ENCODE data around the gene SOHLH2.

Gene SOHLH2, protein sequence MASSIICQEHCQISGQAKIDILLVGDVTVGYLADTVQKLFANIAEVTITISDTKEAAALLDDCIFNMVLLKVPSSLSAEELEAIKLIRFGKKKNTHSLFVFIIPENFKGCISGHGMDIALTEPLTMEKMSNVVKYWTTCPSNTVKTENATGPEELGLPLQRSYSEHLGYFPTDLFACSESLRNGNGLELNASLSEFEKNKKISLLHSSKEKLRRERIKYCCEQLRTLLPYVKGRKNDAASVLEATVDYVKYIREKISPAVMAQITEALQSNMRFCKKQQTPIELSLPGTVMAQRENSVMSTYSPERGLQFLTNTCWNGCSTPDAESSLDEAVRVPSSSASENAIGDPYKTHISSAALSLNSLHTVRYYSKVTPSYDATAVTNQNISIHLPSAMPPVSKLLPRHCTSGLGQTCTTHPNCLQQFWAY

GRCh38 chr13:36214163-36214921 lies at the start of gene SOHLH2:
TSS of gene SOHLH2 (minus strand) at chr13:36214556. CDS start at chr13:36214526, 30 bp downstream.
- DNase-seq = no peak

GRCh38 chr13:36261976-36262375 lies 47.6 kb upstream of the SOHLH2 start:
- DNase-seq = no peak

- no peak for DNase-seq
Observed at GRCh38 chr13:36261011-36261410, 46.7 kb upstream of the SOHLH2 start.

DNA sequence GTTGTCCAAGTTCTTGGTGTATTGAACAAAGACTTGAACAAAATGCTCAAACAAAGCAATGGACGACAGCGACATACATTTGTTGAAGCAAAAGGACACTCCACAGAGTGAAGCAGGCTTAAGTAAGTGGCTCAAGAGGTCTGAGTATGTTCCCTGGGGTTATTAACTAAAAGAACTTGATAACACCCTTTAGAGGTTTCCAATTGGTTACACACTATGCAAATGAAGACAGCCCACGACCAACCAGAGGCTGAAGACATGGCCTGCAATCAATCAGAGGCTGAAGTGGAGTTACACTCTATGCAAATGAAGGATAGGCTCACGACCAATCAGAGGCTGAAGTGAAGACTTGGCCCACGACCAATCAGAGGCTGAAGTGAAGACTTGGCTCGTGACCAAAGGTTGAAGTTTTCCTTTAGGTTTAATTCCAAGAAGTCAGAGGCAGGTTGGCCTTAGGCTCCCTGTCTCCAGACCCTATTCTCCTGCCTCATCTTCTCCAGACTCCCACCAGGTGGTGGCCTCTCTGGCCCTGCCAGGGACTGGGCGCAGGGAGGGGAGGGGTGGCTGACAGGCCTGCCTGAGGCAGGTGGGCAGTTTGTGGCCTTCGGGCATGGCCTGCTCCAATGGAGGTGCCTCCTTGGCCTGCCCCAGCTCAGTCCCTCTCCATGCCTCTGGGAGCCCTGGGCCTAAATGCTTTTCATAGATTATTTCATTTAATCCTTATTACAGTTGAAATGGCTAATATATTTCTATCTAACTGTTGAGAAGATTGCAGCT lies 45.2 kb upstream of the SOHLH2 start:
- DNase-seq = no peak

- no peak for DNase-seq
Observed at GRCh38 chr13:36258831-36259230, 44.5 kb upstream of the SOHLH2 start.

GRCh38 chr13:36251526-36251925 lies 37.2 kb upstream of the SOHLH2 start:
- no peak for DNase-seq

GRCh38 chr13:36251017-36251416 lies 36.7 kb upstream of the SOHLH2 start:
- no peak for DNase-seq

DNA sequence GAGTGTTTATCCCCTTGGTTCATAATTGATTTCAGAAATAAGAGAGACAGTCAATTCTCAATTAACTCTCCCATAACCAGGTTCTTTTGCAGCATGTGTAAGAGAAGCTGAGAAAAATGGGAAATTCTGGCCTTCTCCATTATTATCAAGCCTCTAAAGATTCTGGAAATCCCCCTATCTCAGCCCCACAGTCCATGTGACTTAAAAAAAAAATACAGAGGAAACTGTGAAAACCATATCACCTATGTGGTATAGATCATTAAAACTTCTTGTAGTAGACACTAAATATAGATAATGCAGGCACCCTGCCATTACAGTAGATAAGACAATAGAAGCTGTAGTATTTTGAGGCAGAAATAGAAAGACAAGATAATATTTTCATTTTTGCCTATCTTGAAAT lies 34.3 kb upstream of the SOHLH2 start:
- DNase-seq = no peak

DNA sequence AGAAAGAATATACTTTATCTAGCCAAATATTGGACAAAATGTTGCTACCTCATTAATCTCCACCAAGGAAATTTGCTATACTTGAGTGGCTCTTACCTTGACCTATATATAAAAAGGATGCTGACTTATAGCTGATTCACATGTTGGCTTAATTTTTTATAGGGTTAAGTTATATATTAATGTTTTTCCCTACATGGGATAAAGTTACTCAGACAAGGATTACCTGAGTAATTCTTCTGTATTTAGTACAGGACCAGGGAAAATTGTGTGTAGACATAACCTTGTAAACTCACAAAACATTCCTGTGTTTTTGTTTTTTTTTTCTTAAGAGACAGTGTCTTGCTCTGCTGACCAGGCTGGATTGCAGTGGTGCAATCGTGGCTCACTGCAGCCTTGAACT lies 30.6 kb upstream of the SOHLH2 start:
- no peak for DNase-seq

- DNase-seq = no peak
Observed at GRCh38 chr13:36244073-36244472, 29.7 kb upstream of the SOHLH2 start.

DNA sequence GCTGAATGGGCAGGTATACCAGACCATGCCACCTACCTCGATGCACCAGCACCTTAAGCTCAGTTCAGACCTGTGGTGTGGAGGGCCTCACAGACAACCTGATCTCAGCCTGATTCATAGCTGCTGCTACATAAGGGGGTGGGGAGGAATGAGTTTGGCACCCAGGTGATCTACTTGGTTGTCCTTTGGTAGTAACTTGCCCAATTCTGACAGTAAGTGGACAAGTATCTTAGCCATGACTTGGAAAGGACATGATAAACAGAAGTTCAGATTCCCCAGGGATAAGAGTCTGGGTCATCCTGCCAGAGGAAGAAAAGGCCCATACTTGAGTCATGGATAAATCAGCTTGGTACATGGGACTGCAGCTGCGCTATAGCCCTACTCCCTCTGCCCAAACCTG lies 28.4 kb upstream of the SOHLH2 start:
- no peak for DNase-seq

DNA sequence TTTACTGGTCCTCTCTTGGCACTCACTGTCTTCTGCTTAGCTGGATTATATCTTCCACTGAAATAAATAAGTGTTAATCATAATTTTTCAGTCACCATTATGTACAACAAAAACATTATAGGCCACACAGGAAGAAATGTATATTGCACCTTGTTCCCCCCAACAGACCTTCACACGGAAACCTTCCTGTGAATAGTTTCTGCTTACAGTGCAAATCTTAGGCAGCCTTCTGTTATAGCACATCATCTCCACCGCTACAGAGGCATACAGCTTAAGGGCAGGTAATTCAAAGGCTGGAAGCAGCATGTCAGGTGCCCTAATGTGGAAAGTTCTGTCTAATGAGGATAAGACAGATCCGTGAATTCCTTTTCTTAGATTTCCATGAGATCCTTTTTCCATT lies 16.9 kb upstream of the SOHLH2 start:
- no peak for DNase-seq

- no peak for DNase-seq
Observed at GRCh38 chr13:36224730-36225129, 10.4 kb upstream of the SOHLH2 start.

DNA sequence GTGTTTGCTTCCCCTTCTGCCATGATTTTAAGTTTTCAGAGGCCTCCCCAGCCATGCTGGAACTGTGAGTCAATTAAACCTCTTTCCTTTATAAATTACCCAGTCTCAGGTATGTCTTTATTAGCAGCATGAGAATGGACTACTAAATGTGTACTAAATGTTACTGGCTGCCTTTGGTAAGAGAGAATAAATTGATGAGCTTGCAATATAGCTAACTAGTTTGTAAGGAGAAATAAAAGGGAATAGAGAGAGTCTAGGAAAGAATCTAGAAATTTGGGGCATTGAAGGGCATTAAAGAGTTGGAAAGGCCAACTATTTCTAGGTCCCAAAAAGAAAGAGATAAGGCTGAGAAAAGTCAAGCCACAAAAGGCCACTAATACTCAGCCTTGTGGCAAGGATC lies 5.5 kb upstream of the SOHLH2 start:
- no peak for DNase-seq

- DNase-seq = no peak
Observed at GRCh38 chr13:36217456-36217855, 3.1 kb upstream of the SOHLH2 start.

DNA sequence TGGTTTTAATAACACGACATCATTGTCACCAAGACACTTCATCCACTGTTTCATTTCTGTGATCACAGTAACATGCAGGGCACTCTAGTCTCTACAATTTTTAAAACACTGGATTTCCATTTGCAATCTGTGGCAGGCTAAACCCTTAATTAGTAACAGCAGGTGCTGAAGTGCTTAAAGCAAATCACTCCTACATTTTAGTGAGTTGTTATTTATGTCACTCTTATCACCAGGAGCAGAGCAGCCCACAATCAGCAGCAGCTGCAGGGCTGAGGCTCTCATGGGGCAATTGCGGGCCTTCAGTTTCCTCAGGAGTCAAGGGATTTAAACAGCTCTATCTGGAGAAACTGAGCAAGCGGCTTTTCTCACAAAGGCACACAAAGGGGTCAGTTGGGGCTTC lies 1.6 kb downstream of the SOHLH2 start:
- no peak for DNase-seq

DNA sequence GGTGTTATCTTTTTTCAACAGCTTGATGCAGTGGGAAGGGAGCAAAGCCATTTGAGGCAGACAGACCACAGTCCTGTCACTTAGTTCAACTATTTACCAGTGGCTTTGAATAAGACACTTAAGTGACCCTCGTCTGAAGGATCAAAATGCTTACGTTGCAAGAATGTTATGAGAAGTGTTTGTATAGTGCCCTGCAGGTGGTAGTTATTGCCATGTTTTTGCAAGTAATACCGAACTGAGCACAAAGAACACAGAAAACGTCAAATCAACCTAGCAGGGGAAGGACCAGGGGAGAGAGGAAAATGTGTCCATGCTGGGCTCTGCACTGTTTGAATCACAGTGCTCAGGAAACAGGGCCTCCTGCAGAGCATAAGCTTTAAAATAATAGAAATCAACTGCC lies 2.8 kb downstream of the SOHLH2 start:
- no peak for DNase-seq

DNA sequence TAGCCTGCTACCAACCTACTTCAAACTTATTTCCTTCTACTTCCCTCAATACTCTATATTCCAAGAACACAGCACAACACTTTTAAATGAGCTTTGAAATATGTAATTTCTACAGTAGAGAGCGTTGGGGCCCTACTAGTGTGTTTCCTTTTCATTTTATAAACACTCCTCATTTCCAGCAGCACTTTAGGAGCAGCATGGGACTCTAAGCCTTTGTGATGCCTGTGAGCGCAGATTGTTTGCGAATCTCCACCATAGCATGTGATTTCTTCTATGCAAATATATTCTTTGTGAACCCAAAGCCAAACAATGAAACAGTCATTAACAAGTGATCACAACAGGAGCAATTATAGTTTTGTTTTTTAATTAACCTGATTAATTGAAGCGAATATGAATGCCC lies 3.6 kb downstream of the SOHLH2 start:
- DNase-seq = no peak

DNA sequence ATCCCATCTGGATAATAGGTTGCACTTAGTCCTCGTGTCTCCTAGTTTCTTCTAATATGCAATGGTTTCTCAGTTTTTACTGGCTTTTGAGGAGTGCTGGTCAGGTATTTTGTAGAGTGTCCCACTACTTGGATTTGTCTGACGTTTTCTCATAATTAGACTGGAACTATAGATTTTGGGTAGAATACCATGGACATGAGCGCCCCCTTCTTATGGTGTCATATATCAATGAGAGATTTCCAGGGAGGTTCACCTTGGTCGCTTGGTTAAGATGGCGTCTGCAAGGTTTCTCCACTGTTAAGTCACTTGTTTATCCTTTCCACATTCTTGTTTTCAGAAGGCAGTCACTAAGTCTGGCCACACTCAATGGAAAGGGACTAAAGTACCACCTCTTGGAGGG lies 6.7 kb downstream of the SOHLH2 start:
- no peak for DNase-seq

DNA sequence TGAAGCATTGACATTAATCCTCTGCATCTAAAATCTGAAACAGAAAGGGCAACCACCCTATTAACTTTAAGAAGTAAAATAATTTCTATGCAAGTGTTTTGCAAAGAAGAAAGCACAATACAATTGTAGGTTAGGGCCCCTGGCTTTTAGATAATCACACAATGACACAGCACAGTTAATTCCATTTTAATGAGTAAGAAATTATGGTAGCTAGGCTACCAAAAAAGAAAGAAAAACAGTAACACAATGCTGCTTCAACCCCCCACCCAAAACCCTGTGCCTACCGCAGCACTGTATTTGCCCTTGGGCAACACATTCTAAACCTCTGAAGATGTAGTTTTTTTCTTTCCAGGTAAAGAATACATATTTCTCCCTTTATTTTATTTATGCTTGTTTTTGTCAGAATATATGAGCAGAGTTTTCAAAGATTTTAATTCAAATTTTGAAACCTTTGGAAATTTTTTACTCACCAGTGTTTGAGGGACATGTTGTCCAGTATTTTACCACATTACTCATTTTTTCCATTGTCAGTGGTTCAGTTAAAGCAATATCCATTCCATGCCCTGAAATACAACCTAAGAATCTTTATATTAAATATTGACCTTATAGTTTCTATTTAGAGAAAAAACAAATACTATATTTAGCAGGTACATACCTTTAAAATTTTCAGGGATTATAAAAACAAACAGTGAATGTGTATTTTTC lies 21.1 kb downstream of the SOHLH2 start:
- DNase-seq = no peak

- no peak for DNase-seq
Observed at GRCh38 chr13:36192166-36192565, 22.2 kb downstream of the SOHLH2 start.

DNA sequence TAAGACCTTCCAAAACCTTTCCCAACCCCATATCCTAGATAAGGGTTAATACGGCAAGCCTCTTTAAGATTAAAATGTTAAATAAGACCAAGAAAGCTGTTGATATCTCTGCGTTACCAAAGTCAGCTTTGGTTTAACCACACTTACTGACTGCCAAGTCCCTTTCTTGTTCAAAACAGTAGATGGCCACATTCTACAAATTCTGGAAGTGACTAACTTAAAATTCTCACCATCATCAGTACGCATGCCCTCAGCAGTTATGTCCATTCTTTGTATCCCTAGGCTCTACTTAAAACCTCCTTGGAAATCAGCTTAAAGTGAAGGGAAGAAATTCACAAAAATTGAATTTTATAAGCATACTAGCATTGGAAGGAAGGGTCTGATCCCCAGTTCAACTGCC lies 23.6 kb downstream of the SOHLH2 start:
- DNase-seq = no peak

DNA sequence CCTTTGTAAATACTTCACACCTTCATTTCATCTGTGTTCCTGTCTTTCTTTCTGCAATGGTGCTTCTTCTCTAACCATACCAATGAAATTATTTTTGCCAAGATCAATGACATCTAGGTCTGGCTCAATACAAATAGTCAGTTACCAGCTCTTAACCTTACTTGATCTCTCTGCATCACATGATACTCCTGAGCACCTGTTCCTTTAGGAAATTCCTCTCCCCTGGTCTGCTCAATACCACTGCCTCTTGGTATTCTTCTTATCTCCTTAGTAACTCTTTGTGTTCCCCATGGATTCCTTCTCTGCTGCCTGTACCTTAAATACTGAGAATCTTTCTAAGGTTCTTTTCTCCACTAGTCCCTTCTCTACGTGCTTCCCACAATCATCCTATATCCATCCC lies 25.9 kb downstream of the SOHLH2 start:
- DNase-seq = no peak
